NCI-H82 (cell line): Measurements from ENCODE around the gene CEP112.

Experiments
- DNase-seq: peaks from one replicate; lab custom pipeline; 2025; lab: John Stamatoyannopoulos, UW

CEP112 gene

GRCh38 chr17:66191593-66192377 lies at the start of gene CEP112:
CEP112 (minus strand) TSS chr17:66192133.
- peak; percentile 92 for DNase-seq

DNA sequence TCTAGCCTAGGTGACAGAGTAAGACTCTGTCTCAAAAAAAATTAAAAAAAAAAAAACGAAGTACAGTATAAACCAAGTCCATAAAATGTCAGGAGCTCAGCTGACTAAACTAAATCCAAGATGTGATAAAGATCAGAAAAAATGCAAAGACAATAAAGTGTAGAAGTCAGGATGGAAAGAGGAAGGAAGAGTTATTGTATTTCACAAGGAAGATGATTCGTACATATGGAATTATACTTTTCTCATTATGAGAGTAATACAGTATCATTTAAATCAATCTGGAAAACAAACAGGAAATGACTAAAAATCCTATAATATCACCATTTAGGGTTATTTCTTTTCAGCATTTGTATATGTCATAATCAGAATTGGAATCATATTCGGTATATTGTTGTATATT lies 48.7 kb upstream of the CEP112 start:
- DNase-seq = no peak

DNA sequence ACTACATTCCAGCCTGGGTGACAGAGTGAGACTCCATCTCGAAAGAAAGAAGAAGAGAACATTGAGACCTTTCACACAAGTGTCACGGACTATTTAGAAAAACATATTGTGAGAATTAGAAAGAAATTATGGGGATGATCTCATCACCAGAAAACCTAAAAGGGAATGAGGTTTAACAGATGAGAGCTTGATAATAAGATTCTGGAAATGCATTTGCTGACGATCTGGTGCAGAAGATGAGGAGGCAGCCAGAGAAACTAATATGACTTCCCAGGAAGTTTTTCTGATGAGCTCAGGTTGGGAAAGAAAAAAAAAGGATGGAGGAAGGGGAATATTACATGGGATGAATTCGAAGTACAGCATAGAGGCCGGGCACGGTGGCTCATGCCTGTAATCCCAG lies 48.1 kb upstream of the CEP112 start:
- no peak for DNase-seq

GRCh38 chr17:66235377-66235994 lies 43.6 kb upstream of the CEP112 start:
- no peak for DNase-seq

DNA sequence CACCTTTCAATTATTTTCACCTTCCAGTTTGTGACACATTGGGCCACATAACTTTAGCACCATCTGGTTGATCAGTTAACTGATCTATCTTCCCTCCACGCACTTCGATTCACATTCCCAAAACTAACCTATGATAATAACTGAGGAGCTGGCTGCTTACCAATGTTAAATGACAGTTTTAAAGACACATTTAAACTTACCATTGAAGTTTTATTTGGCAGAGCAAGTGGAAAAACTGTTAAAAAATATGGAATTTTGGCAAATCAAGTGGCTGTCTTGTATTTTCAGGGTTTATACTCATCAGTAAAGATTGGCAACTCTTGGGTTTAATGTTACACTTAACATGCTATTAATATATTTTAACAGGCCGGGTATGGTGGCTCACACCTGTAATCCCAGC lies 42.7 kb upstream of the CEP112 start:
- DNase-seq = no peak

DNA sequence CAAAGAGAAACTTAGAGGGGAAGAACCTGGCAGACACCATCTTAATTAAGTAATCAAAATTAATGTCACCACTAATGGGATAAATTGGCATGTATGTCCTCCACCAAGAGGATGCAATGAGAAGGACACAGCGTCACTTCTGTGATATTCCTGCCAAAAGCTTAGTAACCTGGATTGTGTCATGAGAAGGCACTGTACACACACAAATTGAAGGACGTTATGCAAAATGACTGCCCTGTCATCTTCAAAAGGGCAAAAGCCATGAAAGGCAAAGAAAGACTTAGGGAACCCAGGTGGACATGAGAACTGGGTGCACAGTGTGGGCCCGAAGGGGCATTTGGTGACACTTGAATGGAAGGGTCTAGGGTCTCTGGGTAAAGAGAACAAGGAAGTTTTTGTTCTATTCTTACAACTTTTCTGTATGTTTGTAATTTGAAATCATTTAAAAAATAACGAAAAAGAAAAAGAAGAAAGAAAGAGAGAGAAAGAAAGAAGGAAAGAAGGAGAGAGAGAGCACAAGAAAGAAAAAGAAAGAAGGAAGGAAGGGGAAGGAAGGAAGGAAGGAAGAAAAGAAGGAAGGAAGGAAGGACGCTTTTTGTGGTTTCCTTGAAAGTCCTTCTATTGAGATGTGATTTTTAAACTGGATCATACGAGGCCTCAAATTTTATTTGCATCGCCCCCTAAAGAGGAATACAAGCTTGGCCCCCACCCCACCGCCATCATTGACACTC lies 41.3 kb upstream of the CEP112 start:
- DNase-seq = no peak

GRCh38 chr17:66230922-66231591 lies 39.1 kb upstream of the CEP112 start:
- no peak for DNase-seq

DNA sequence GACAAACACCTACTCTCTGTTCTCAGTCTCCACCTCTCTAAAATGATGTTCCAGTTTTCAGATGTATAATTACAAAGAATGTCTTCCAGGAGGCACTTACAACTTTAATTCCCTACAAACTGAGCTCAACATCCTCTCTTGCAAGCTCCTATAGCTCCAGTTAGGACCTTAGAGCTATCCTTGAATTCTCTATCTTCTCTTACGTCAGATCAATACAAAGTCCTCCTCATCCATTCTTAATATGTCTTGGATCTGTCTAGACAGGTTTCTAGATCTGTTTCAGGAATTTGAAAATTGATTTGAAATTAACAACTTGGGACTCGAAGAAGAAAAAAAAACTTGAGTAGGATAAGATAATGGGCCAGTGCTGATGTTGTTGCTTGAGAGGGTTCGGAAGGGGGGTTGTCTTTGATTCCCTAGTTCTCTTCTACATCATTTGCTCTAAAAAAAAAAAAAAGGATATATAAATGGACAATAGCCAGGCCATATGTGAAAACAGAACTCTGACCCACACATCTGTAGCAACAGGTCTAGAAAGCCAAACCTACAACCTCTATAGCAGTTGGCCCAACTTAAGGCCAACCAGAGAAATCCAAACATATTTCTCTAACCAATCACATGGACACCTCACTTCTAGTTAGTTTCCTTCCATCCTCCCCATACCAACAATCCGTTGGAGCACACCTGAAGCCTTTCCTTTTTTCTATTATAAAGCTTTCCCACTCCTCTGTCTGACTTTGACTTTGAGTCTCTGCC lies 38.0 kb upstream of the CEP112 start:
- DNase-seq = no peak

- DNase-seq = no peak
These were observed 37.2 kb upstream of the CEP112 start, which contains the start of gene APOH for GRCh38 chr17:66228887-66229782. APOH (minus strand) TSS chr17:66229415; CDS start chr17:66229379, 36 bp downstream.

- no peak for DNase-seq
These were observed 35.5 kb upstream of the CEP112 start for GRCh38 chr17:66227212-66228045.

DNA sequence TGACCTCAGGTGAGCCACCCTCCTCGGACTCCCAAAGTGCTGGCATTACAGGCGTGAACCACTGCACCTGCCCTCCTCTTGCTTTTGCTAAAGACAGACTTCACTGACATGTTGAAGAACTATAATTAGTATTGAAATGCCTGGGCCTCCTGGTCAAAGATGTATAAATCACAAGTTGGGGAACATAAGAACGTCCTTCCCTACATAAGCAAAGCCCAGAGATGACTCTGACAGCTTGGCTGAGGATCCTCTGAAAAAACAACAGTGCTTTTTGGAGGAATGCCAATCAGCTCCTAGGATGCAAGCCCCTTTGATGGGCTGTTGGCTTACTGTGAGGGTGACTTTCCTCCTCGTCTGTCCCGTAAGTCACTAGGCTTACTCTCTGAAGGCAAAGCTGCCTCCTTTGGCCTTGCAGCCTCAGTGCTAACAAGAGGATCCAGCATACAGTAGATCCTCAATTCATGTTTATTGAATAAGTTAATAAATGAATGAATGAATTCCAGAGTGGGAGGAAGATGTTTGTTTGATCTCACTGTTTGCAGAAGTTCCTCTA lies 30.9 kb upstream of the CEP112 start:
- DNase-seq = no peak

GRCh38 chr17:66221755-66222530 lies 30.0 kb upstream of the CEP112 start:
- DNase-seq = no peak

- DNase-seq = no peak
These were observed 29.4 kb upstream of the CEP112 start for GRCh38 chr17:66221343-66221742.

GRCh38 chr17:66220079-66220835 lies 28.3 kb upstream of the CEP112 start:
- DNase-seq = no peak

DNA sequence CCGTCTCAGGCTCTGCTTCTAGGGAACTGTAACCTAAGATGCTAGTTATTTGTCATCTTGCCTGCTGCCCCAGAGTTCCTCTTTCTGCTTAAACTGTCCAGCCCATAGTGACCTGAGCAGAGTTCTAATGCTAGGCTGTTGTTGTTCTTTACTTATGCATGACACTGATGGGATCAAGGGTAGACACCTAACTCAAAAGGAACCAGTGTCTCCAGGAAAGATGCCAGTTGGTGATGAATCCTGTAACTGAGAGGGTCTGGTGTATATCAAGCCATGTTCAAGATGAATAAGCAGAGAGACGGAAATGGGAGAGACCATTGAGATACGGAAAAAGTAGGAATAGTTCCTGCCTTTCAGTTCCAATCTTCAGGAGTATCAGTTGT lies 23.6 kb upstream of the CEP112 start:
- DNase-seq = no peak

GRCh38 chr17:66214884-66215528 lies 23.1 kb upstream of the CEP112 start:
- DNase-seq = no peak
